ENCODE measurements around the gene LIMK2. TPM values are rescaled to one million over a fixed set of nuclear protein-coding genes. Genes with fewer than 3 reads are reported as not detected.
"Not testable (repeated sequence)": the region's sequence is repeated elsewhere in the genome, so short reads cannot be mapped to it uniquely, and the experiment has no call there.

The LIMK2 gene
- total and polyA plus RNA-seq, 8 donors, result 19.9 to 541 (median 97.2) TPM

DNA sequence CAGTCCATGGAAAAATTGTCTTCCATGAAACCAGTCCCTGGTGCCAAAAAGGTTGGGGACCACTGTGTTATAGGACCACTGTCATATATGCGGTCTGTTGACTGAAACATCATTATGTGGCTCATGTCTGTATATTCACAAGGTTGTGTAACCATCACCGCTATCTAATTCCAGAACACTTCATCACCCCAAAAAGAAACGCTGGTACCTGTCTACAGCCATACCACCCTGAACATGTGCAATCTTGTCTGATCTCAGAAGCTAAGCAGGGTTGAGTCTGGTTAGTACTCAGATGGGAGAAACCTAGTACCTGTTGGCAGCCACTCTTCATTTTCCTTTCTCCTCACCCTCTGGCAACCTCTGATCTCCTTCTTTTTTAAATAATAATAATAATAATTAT lies 93.1 kb downstream of the LIMK2 start:
- Histone ChIP-seq H3K36me3 (no peaks in the 10 kb centered on the region), H3K27ac (no peak overlapping the region), H3K4me3 (no peak overlapping the region), H3K9me3 (no peaks in the 10 kb centered on the region), H3K27me3 (no peaks in the 10 kb centered on the region), H3K4me1 (peaks cover 0 to 10% (median 3%) of the 10 kb centered on the region in 4 donors)
- DNase-seq, result no peak
- WGBS, 5 donors, result 87 to 94% (median 90%) methylated on average over 3 of the region's 3 CpGs
- TF ChIP-seq CTCF (IDR thresholded peaks at IDR 0.05), result no peak
- no peak for TF ChIP-seq POLR2A (IDR thresholded peaks at IDR 0.05)
- no peak for TF ChIP-seq EP300 (IDR thresholded peaks at IDR 0.05)
- no peak for TF ChIP-seq POLR2AphosphoS5 (IDR thresholded peaks at IDR 0.05)
- intact Hi-C loops (cut with DNase I; ENCODE audit: low total_unique reads), result no loop called here

DNA sequence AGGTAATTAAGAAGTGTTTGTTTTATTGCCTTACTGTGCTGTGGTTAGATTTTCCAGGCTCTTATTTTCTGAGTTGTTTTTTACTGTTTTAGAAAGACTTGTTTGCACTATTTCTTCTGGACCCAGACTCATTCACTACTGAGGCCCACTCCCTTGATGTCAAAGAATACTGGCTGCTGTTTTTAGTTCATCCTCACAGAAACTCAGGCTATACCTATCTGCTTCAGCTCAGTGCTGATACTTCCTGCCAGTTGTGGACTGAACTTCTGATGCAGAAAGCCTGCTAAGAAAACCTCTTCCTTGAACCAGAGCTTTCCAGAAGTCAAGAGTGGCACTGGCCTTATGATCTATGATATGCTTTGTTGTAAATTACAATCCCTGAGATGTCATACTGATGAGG lies 96.1 kb downstream of the LIMK2 start:
- Histone ChIP-seq H3K36me3 (no peaks in the 10 kb centered on the region), H3K4me1 (peaks cover 0 to 4% (median 2%) of the 10 kb centered on the region in 4 donors), H3K4me3 (no peak overlapping the region), H3K27ac (no peak overlapping the region), H3K9me3 (no peaks in the 10 kb centered on the region), H3K27me3 (no peaks in the 10 kb centered on the region)
- TF ChIP-seq CTCF (IDR thresholded peaks at IDR 0.05) (no peak), POLR2AphosphoS5 (IDR thresholded peaks at IDR 0.05) (no peak), EP300 (IDR thresholded peaks at IDR 0.05) (no peak), POLR2A (IDR thresholded peaks at IDR 0.05) (no peak)
- no peak for DNase-seq
- intact Hi-C loops (cut with DNase I; ENCODE audit: low total_unique reads), result no loop called here

GRCh38 chr22:31313366-31314147 lies 101.5 kb downstream of the LIMK2 start:
- no peak for TF ChIP-seq POLR2A (IDR thresholded peaks at IDR 0.05)
- peak in 5 of 7 experiments; percentile 82 to 93 (median 86) for TF ChIP-seq CTCF (IDR thresholded peaks at IDR 0.05)
- TF ChIP-seq EP300 (IDR thresholded peaks at IDR 0.05), result no peak
- peak; percentile 54 to 95 (median 84) for TF ChIP-seq POLR2AphosphoS5 (IDR thresholded peaks at IDR 0.05)
- H3K4me3 ChIP-seq, result no peak overlapping the region
- intact Hi-C loops (cut with DNase I; ENCODE audit: low total_unique reads), result no loop called here
- no peaks in the 10 kb centered on the region for H3K27me3 ChIP-seq
- DNase-seq, result peak; percentile 94 to 95
- peaks cover 0 to 13% (median 8%) of the 10 kb centered on the region in 4 donors for H3K4me1 ChIP-seq
- peaks cover 0 to 8% (median 0%) of the 10 kb centered on the region in 4 donors for H3K9me3 ChIP-seq
- no peaks in the 10 kb centered on the region for H3K36me3 ChIP-seq
- H3K27ac ChIP-seq, result peak overlapping the region; percentile 70 to 82 (median 78)
- WGBS, 5 donors, result 12 to 21% (median 14%) methylated on average over 6 of the region's 6 CpGs

DNA sequence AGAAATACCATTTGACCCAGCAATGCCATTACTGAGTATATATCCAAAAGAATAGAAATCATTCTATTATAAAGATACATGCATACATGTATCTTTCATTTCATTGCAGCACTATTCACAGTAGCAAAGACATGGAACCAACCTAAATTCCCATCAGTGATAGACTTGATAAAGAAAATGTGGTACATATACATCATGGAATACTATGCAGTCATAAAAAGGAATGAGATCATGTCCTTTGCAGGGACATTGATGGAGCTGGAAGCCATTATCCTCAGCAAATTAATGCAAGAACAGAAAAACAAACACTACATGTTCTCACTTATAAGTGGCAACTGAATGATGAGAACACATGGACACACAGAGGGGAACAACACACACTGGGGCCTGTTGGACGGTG lies 102.1 kb downstream of the LIMK2 start:
- peak overlapping the region in 3 of 5 donors; percentile 70 to 82 (median 78) for H3K27ac ChIP-seq
- DNase-seq; H3K36me3 ChIP-seq; H3K4me3 ChIP-seq; H3K27me3 ChIP-seq; H3K9me3 ChIP-seq; intact Hi-C loops (cut with DNase I; ENCODE audit: low total_unique reads): not testable (repeated sequence)
- WGBS, 5 donors, result 91 to 96% (median 96%) methylated on average over 1 of the region's 1 CpG
- H3K4me1 ChIP-seq, result peaks cover 0 to 13% (median 8%) of the 10 kb centered on the region in 4 donors

- TF ChIP-seq EP300 (IDR thresholded peaks at IDR 0.05), result no peak
- TF ChIP-seq CTCF (IDR thresholded peaks at IDR 0.05), result no peak
- TF ChIP-seq POLR2A (IDR thresholded peaks at IDR 0.05), result no peak
- no peak for TF ChIP-seq POLR2AphosphoS5 (IDR thresholded peaks at IDR 0.05)
- intact Hi-C loops (cut with DNase I; ENCODE audit: low total_unique reads), result no loop called here
- H3K27ac ChIP-seq, result no peak overlapping the region
Observed at GRCh38 chr22:31321421-31321820, 109.3 kb downstream of the LIMK2 start.

More at GRCh38 chr22:31321421-31321820, 109.3 kb downstream of the LIMK2 start:
- Histone ChIP-seq H3K4me3 (no peak overlapping the region), H3K9me3 (no peaks in the 10 kb centered on the region), H3K36me3 (peaks cover 10 to 24% (median 23%) of the 10 kb centered on the region in 4 donors), H3K4me1 (peaks cover 0 to 11% (median 3%) of the 10 kb centered on the region in 4 donors), H3K27me3 (no peaks in the 10 kb centered on the region)
- no peak for DNase-seq
- WGBS, 5 donors, result 64 to 77% (median 74%) methylated on average over 4 of the region's 4 CpGs

Measured in stomach (tissue), 9 donors.